NCI-H2196 treated with DMSO at 0.1 percent for 48 hours (cell line): ENCODE data around the gene C15orf62.

Experiments
- DNase-seq: peaks from one replicate; lab custom pipeline; 2025; ENCODE audit not compliant: unreplicated experiment; lab: John Stamatoyannopoulos, UW

Gene C15orf62

GRCh38 chr15:40808861-40809450 lies 39.2 kb downstream of the C15orf62 start:
- no peak for DNase-seq

- DNase-seq, result no peak
Measured at GRCh38 chr15:40812721-40813425, 43.1 kb downstream of the C15orf62 start.

- no peak for DNase-seq
Measured at GRCh38 chr15:40815042-40815698, 45.4 kb downstream of the C15orf62 start.

GRCh38 chr15:40819048-40819447 lies 49.3 kb downstream of the C15orf62 start:
- DNase-seq, result no peak

- DNase-seq, result no peak
Measured at GRCh38 chr15:40821195-40821594, 51.4 kb downstream of the C15orf62 start.
